GM19397 (cell line): Measurements from ENCODE around the gene MTX3.
A peak's percentile ranks its signal among the peaks of the same experiment; 100 is the strongest.

Experiments
- ATAC-seq: cut with Tn5 transposase; IDR thresholded peaks from one replicate; pipeline ENCODE4 v1.9.1; 2021; ENCODE audit warnings: mild to moderate bottlenecking, moderate library complexity; ENCODE audit not compliant: unreplicated experiment

MTX3 gene, protein sequence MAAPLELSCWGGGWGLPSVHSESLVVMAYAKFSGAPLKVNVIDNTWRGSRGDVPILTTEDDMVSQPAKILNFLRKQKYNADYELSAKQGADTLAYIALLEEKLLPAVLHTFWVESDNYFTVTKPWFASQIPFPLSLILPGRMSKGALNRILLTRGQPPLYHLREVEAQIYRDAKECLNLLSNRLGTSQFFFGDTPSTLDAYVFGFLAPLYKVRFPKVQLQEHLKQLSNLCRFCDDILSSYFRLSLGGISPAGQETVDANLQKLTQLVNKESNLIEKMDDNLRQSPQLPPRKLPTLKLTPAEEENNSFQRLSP

GRCh38 chr5:79990598-79991507 lies at the start of gene MTX3:
Gene MTX3 (minus strand): TSS chr5:79991262. CDS start chr5:79991238, 24 bp downstream.
- ATAC-seq, result peak; percentile 91

- no peak for ATAC-seq
These were observed 48.6 kb upstream of the MTX3 start for GRCh38 chr5:80039650-80040049.

- ATAC-seq, result no peak
These were observed 46.3 kb upstream of the MTX3 start for GRCh38 chr5:80037366-80037765.

GRCh38 chr5:80036615-80037014 lies 45.6 kb upstream of the MTX3 start:
- no peak for ATAC-seq

DNA sequence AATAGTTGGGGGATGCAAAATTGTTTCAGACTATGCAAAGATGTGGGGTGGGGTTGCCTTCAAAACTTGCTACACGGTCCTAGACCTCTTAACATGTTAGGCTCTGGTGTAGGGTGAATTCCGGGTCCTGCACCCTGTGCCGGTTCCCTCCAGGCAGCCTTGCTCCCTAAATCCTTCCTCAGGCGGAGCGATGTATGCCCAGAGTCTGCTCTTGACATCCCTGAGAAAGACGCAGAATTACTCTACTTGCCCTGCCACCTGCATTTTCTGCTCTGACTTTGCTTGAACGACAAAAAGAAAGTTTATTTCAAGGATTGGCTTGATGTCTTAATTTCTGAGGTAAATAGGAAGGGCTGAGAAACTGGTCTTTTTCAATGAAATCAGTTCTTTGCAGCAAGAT lies 44.8 kb upstream of the MTX3 start:
- no peak for ATAC-seq

DNA sequence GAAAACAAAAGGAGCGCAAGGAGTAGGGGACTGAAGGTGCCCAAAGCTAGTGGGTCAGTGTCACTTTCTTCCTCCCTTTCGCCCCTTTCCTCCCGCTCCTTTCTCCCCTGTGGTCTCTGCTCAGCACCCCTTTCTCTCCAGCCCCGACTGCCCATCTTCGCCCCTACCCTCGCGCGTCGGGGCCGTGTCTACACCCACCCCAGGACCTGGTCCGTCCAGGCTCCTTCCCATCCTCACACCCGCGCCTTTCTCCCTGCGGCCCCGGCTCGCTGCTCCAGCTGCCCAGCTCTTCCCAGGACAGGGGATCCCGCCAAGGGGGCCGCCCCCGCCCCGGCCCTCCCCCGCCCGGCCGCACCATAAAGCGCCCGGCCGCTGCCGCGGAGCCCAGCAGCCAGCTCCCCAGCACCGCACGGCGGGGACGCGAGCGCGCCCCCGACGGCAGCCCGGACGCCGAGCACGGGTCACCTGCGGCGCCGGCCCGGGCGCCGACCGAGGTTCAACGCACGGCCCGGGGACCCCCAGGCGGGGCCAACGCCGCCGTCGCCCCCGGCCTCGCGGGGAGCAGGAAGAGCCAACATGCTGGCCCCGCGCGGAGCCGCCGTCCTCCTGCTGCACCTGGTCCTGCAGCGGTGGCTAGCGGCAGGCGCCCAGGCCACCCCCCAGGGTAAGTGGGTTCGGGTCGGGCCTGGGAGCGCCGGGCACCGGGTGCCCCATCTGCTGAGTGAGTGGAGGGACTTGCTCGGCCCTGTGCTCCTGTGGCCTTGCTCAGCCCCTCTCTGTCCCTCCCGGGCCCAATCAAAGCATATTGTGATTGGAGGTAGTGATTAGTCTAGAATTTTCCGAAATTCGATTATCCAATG lies 44.1 kb upstream of the MTX3 start, which contains the start of gene THBS4:
TSS of gene THBS4 (plus strand) at position 387 of the 860 bp plus-strand sequence. CDS start at position 577, 190 bp downstream.
- no peak for ATAC-seq

- ATAC-seq, result no peak
These were observed 43.5 kb upstream of the MTX3 start for GRCh38 chr5:80034559-80034958.

DNA sequence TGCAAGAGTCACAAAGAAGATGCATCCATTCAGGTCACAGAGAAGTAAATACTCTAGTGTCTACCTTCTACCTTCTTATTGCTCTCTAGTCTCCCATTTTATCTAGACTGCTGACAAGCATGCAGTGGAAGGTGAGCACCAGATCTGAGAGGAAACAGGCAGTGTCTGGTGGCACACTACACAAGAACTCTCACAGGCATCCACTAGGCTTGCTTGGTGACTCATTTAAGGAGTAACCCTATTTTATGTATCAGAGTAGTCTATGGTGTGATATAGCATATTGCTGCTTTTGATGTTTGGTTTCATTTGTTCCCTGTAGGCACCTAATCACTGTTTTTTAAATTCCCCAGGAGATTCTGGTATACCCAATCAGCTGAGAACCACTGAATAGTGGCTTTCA lies 42.5 kb upstream of the MTX3 start:
- no peak for ATAC-seq

DNA sequence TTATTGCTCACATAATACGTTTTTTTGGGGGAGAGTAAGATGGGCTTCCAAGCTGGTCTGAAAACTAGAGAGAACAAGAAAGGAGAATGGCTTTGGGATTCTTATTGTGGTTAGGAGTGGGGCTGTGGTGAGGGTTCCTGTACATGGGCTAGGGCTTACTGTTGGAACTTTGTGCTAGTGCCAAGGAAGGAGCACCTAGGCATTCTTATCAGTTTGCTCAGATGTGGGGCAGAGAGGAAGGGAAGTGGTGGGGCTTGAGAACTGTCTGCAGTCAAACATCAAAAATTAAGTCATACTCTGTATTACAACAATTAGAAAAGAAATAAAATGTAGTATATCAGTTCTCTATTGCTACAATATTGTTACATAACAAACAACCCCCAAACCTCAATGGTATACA lies 40.0 kb upstream of the MTX3 start:
- no peak for ATAC-seq

- ATAC-seq, result no peak
These were observed 35.8 kb upstream of the MTX3 start for GRCh38 chr5:80026841-80027240.

DNA sequence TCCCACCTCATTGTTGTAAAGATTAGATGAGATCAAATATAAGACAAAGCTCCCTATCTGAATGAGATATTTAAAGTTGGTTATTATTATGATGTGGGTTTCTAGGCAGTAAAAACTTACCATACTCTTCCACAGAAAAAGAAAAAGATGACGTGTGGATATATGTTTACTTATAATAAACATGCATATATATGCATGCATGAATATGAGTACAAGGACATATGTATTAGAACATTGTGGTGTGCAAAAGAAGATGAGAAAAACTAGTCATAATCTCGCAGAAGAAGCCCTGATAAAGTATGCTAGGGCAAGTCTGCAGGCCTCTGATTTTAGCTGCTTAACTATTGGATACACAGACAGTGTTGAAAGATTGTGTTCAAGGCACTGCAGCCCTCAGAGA lies 34.0 kb upstream of the MTX3 start:
- no peak for ATAC-seq

DNA sequence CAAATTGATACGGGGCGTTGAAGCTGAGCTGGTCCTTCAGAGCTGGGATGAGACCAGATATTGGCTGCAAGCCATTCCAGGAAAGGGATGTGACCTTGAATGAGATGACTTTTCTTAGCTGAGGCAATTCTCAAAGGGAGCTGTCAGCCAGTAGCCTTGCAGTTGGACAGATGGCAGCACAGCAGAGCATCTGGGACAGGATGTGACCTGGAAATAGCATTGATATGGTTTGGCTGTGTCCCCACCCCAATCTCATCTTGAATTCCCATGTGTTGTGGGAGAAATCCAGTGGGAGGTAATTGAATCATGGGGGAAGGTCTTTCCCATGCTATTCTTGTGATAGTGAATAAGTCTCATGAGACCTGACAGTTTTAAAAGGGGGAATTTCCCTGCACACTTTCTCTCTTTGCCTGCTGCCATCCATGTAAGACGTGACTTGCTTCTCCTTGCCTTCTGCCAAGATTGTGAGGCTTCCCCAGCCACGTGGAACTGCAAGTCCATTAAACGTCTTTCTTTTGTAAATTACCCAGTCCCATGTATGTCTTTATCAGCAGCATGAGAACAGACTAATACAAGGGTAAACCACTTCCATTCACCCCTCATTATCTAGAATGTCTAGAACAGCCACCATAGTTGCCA lies 19.8 kb upstream of the MTX3 start:
- ATAC-seq, result no peak

DNA sequence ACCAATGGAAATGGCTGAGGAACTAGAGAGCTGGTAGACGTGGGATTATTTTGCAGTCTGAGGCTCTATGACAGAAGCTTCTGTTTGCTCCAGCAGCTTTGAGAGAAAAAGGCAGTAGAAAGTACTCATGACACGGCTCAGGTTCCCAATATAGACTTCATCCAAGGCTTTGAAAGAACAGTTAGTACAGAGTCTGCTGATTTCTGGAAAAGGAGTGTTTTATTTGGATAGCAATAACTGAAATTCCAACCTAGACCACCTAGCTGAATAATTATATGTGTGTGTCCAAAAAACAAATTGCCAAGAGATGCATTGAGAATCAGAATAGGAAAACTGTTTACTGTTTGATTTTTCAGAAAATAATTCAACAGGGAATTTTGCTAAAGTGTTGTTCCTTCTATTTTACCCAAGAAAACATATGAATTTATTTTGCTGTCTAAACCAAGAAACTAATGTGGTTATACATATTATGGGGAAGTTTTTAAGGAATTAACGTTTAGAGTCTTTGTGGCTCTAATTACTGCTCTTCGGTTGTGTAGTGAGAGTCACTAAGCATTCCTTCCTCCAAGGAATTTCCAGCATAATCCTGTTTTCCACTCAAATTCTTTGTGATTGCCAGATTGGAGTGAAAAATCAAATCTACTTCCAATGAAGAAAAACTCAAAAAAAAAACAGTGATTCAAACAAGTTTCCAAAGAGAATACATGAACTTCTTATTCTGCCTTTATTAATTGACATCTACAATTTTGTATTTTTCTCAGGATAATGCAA lies 18.1 kb upstream of the MTX3 start:
- no peak for ATAC-seq

- ATAC-seq, result no peak
These were observed 11.6 kb upstream of the MTX3 start for GRCh38 chr5:80002677-80003076.

DNA sequence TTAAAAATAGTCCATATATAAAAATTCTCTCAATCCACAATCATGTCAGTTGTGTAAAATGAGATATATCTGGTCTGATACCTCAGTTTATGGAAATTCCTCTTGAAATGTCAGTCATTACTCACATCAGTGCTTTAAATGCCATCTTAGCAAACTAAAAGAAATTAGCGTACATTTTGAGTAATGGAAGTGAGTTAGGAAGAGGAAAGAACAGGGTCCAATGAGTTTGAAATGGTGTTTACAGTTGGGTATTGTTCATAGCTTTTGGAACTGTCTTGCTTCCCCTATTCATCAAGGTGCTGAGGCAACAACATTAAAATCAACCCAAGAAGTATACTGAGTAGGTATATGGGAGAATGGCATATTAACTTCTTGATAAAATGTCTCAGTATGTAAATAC lies 8.7 kb upstream of the MTX3 start:
- no peak for ATAC-seq

GRCh38 chr5:79992891-79993657 lies 2.0 kb upstream of the MTX3 start:
- ATAC-seq, result no peak

- ATAC-seq, result peak; percentile 25
These were observed 861 bp downstream of the MTX3 start for GRCh38 chr5:79990205-79990597.

DNA sequence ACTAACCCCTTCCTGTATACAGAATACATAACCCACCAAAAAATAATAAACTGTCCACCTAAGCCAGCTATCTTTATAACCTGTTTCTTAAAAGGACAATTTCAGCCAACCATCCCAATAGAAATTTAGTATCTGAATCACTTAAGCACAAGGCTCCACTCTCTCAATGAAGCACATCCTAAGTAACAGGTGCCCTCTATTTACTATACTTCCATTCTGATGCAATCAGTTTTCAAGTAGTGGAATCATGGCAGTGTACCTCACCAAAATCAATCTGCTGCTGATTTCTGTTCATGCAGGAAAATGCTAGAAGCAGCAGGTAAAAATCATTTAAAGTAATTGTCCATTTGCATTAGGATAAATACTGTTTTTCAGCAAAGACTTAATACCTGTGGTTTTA lies 4.8 kb downstream of the MTX3 start:
- ATAC-seq, result no peak

GRCh38 chr5:79985288-79985687 lies 5.8 kb downstream of the MTX3 start:
- ATAC-seq, result no peak
